Stimulated activated CD4-positive, alpha-beta T cell treated with anti-CD3 and anti-CD28 coated beads, Interleukin-15, amount 100 ng/mL, for 48 hours (primary cell): ENCODE data around the gene SEMA3A.

ENCODE experiments used
- DNase-seq, 2 donors: peaks; one replicate each; pipeline ENCODE4 v3.0.0-alpha.2; 2020; ENCODE audit warnings: low read depth in 2 of 2

The SEMA3A gene

DNA sequence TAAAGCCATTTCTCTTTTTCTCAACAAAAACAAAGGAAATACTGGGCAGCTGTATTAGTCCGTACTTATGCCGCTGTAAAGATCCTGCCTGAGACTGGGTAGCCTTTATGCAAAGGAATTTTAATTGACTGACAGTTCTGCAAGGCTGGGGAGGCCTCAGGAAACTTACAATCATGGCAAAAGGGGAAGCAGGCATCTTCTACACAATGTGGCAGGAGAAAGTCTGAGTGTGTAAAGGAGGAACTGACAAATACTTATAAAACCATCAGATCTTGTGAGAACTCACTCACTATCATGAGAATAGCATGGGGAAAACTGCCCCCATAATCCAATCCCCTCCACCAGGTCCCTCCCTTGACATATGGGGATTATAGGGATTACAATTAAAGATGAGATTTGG is 264.3 kb downstream of the SEMA3A start:
- no peak for DNase-seq

DNA sequence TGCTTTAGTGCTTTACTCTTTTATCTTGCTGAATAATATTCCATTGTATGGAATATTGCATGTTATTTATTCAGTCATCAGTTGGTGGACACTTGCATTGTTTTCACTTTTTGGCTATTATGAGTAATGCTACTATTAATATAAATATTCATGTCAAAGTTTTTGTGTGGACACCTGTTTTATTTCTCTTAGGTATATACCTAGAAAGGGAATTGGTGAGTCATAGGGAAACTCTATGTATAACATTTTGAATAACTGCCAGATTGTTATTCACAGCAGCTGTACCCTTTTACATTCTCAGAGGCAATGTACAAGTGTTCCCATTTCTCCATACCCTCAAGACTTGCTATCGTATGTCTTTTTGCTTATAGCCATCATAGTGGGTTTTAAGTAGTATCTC is 268.7 kb downstream of the SEMA3A start:
- no peak for DNase-seq

DNA sequence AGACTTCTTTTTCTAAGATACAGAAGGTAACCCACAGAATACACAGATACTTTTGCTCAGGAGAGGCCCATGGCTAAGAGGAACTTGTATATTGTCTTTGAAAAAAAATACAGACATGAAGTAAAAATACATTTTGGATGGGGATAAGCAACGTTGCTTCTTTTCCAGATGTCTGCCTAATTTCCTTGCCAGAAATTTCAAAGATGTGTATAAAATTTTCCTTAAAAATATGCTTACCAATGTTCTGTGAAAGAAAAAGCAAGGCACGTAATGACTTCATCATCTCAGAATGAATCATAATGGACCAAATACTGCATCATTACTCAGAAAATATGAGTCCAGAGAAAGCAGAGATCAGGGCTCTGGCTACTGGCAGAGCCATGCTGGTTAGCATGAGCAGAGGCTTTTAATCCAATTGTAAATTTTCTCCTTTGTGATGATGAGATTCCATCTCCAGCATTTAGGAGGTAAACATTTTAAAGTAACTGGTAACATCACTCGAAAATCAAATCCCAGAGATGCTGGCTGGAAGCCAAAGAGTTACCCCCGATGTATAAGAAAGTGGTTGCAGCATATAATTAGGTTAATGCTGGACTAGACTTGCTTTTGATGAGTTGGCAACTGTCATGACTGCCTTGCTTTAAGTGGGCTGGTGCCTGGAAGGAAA is 272.5 kb downstream of the SEMA3A start:
- no peak for DNase-seq

DNA sequence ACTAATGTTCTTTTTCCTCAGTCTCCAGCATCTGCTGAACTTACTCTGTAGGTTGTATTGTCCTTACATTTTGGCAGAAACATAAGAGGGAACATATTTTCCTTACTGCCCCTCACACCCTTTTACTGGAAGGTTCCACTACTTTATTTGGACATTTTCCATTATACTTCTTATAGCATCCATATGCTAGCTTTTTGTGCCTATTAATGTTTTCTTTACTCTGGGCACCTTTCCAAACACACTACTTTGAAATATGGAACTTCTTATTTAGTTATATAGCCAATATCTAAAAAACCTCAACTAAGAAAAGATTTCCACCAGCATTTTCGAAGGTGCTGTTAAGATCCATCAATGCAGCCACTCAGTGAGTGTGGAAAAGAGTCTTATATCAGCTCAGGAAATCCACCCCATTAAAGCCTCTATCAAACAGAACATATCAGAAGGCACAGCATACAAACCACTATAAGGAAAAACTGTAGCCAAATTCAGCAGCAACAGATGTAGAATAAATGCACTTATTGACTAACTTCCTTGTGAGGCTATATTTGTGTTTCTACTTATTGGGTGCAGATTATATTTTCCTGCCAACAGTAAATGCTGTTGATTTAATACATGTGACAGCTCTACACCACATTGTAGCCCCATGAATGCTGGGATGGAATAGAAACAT is 273.2 kb downstream of the SEMA3A start:
- no peak for DNase-seq

DNA sequence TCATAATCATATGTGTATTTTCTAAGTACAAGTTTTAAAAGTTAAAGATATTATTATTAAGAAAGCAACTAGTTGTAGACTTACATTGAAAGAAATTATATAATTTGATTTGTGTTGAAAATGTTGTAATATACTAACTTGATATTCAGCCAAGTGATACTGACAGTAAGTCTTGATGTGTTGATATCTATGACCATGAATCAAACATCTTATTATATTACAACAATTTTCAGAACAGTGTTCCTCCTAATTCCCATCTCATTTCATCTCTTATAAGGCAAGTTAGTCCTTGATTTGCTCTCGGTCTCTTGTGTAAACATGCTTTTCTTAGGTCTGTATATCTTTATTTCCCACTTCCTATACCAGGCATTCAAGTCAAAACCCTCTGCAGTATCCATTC is 276.4 kb downstream of the SEMA3A start:
- no peak for DNase-seq

DNA sequence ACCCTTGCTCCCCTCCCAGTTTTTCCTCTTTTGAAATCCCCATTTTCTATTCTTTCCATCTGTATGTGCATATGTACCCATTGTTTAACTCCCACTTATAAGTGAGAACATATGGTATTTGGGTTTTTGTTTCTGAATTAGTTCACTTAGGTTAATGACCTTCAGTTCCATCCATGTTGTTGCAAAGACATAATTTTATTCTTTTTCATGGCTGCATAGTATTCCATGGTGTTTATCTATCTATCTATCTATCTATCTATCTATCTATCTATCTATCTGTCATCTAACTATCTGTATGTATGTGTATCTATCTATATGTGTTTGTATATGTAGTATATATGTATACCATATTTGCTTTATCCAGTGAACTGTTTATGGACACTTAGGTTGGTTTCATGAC is 281.4 kb downstream of the SEMA3A start:
- DNase-seq, result no peak

DNA sequence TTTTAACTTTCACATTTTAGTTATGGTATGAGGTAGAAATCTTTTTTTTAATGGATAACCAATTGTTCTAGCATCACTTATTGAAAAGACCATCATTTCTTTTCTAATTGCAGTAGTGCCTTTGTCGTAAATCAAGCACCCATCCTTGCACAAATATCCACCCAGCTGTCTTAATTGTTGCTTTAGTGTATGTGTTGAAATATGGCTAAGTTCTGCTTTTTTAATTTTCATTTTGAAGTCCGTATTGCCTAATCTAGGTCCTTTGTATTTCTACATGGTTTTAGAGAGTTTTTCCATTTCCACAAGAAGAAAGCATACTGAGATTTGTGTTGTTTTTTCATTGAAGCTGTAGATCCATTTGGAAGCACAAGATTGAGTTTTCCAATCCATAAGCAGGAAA is 286.1 kb downstream of the SEMA3A start:
- no peak for DNase-seq
